ENCODE measurements around the gene DGCR2.
"Not testable (repeated sequence)": the region's sequence is repeated elsewhere in the genome, so short reads cannot be mapped to it uniquely, and the experiment has no call there.

Gene DGCR2

DNA sequence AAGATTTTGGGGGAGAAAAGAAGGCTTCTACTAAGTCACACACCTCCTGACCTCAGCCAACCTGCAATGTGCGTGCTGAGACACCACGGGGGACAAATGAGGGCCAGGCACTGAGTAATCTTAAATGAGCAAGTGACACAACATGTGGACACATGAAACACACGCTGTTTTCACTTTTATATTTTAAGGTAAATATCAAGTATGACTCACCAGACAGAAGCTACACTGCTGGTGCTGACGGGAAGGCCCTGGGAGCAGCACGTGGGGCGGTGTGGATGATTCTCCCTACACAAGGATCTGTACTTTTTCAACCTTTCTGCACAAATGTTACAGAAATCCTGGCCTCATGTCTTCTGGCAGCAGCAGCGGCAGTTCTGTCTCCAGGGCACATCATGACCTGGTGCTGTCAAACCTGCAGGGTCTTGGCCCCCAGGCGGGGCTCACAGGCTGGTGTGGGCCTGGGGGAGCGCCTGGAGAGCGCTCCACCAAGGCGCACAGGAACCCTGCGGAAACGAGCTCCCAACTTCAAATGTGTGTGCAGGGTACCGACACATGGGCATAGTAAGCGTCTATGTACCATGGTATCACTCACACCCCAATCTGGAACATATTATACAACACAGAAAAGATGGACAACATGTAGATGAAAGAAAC, 61.7 kb downstream of the DGCR2 start:
- DNase-seq (ENCODE audit: low read depth in 2 of 2) = no peak

DNA sequence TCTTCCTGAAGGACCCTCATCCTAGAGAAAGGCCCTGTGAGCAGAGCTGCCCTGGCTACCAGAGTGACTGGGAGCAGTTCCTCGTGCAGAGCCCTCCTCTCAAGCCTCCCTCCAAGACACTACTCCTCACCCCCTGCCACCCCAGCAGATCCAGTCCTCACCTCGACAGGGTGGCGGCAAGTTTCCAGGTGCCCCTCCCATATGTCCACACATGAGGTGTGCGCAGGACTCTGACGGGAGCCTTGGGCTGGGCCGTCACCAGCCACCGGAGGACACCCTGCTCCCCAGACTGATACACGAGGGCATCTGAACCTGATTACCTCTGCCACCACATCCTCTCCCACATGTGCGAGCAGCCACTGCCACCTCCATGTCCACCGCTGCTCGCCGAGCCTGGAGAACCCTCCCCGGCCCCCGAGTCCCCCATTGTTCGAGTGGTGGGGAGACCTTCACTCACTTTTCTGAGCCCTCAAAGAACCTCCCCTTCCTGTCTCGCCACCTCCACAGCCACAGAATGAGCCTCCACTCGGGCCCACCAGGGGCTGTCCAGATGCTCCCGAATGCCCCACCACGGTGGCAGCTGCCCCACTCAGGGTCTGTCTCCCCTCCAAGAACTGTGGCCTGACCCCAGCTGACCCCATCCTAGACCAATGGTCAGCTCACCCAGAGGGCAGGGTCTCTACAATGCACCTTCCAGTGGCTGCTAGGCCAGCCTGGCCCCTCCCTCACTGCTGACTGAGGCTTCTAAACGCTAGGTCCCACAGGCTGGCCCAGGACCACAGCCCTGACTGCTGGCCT, 62.5 kb downstream of the DGCR2 start:
- DNase-seq (ENCODE audit: low read depth in 2 of 2) = no peak

DNA sequence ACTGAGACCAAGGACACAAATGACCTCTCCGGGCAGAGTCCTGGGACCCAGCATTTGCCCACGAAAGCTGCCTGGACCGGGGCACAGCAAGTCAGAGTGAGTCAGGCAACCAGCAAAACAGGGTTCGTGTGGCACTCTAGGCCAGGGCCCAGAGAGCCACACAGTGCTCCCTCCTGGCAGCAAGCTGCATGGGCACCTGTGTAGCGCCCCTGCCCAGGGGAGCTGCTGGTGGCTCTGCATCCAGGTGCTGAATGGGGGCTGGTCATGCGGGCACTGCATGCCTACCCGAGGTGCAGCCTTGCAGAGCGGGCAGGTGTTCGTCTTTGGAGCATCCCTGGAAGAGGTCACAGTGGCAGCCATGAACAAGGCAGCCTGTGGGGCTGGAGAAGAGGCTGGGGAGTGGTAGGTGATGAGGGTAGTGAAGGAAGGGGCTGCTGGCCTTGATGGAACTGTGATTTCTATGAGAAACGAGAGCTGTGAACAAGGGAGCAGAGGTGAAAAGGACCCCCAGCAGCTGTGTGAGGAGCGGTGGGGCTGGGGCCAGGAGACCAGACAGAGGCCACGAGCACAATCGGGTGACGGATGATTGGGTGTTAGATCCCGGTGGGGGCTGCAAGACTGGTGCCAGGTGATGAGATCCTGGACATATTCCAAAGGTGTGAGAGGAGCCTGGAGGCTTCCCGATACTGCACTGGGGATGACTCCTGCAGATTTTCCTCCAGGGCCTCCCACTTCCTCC, 63.3 kb downstream of the DGCR2 start:
- DNase-seq (ENCODE audit: low read depth in 2 of 2) = no peak

DNA sequence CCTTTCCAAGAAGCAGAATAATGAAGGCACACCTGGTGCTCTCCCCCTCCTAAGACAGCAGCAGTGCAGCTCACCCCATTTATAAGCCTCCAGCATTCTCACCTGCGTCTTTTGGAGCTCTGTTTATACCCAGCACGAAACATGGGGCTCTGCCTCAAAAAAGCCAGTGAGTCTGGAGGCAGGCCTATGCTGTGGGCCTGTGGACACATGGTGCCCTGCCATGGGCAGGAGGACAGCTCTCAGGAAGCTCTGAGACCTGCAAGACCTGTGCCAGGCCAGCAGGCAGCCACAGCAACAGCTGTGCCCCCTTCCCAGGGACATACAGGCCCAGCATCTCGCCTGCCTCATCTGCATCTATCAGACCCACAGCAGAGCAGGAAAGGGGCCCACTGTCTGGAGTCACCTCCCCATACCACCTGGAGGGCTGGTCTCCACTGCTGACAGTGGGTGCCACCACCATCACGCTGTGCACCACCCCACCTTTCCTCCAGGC, 64.2 kb downstream of the DGCR2 start:
- no peak for DNase-seq (ENCODE audit: low read depth in 2 of 2)

DNA sequence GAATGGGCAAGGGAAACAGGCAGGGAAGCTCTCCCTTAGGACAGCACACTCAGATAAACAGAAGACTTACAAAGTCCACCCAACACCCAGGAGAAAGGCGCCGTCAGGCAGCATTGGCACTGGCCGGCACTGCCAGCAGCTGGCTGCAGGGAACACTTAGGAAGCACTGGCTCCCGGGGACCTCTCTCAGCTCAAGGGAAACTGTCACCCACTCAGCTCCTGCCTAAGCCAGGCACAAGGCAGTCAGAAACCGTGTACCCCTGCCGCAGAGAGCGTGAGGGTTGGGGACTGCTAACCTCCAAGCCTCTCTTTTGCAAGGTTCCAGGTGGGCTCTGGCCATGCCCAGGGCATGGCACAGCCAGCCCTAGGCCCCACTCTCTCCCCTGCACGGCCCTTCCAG, 64.7 kb downstream of the DGCR2 start:
- no peak for DNase-seq (ENCODE audit: low read depth in 2 of 2)

DNA sequence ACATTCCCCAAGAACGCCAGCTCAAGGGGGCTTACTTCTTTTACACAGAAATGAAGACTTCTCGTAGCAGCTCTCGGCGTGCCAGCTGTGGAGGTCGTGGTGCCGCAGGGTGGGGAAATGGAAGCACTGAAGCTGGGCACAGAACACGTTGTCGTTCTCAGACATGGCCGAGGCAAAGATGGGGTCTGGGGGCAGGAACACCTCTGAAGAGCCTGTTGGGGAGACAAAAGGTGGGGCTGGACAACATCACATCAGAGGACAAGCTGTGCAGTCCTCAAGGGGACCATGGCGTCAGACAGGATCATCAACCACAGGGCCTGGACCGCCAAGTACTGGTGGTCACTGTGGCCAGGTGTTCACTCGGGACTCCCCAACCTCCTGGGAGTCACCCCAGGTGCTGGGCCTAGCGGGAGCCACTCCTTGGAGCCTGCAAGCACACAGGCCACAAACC, 65.2 kb downstream of the DGCR2 start:
- no peak for DNase-seq (ENCODE audit: low read depth in 2 of 2)

DNA sequence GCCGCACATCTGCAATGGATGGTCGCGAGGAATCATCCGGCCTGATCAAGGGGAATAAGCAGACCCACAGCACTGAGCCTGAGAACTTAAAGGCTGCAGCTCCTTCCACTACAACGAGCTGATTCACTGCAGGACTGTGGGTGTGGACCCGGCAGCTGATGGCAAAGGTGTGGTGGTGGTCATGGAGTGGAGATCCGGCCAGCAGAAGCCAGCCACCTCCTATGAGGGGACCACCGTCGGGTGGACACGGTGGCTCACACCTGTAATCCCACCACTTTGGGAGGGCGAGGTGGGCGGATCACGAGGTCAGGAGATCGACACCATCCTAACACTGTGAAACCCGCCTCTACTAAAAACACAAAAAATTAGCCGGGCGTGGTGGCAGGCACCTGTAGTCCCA, 66.4 kb downstream of the DGCR2 start:
- no peak for DNase-seq (ENCODE audit: low read depth in 2 of 2)

DNA sequence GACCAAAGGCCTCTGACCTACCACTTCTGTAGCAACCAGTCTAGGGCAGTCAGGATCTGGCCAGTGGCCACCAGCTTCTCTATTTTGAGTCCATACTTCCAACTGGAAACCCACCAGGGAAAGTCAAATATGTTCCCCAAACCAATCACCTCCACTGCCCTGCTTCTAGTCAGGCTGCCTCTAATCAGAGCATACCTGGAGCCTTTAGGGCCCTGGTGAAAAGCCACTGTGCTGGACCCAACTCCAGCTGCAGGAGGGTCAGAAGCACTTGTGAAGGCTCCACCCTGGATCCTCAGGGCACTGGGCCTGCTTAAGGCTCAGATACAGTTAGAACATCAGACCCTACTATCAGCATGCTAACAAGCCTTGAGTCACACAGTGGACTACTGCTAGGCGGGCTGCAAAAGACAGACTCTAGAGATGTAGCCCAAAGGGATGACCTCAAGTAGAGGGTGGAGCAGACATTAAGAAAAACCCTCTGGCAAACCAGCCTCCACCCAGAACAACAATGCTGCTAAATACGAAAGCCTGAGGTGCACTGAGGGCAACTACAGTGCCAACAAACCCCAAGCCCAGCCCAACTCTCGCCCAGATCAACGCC, 69.2 kb downstream of the DGCR2 start:
- no peak for DNase-seq (ENCODE audit: low read depth in 2 of 2)

DNA sequence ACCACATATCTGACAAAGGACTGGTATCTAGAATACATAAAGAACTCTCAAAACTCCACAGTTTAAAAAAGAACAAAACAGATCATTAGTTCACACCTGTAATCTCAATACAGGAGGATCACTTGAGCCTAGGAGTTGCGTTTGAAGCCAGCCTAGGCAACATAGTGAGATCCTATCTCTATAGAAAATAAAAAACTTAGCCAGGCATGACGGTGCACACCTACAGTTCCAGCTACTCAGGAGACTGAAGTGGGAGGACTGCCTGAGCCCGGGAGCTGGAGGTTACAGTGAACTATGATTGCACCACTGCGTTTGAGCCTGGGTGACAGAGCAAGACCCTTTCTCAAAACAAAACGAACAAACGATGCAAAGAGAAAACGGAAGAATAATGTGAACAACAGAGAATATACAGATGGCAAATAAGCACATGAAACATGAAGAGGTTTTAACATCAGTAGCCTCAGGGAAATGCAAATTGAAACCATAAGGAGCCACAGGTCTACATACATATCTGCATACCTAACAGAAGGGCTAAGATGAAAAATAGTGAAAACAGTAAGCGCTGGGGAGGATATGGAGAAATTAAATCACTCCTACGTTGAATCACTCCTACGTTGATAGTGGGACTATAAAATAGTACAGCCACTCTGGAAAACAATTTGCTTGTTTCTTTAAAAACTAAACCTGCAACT, 70.7 kb downstream of the DGCR2 start:
- DNase-seq (ENCODE audit: low read depth in 2 of 2) = no peak

DNA sequence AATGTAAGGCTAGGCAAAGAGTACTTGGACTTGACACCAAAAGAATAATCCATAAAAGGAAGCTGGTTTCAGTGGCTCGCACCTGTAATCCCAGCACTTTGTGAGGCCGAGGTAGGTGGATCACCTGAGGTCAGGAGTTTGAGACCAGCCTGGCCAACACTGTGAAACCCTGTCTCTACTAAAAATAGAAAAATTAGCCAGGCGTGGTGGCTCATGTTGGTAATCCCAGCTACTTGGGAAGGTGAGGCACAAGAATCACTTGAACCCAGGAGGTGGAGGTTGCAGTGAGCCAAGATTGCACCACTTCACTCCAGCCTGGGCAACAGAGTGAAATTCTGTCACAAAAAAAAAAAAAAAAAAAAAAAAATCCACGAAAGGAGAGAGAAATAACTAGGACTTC, 71.4 kb downstream of the DGCR2 start:
- not testable (repeated sequence) for DNase-seq (ENCODE audit: low read depth in 2 of 2)

DNA sequence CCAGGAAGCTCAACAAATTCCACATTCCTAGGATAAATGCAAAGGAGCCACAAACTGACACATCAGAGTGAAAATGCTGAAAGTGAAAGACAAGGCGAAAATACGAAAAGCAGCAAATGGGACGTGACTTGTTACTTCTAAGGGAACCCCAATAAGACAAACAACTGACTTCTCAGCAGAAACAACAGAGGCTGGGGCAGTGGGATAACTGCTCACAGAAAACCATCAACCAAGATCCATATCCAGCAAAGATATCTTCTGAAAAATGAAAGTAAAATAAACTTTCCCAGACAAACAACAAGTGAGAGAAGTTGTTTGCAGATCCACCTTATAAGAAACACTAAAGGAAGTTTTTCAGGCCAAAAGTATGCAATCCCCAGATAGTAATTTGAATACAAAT, 72.1 kb downstream of the DGCR2 start:
- no peak for DNase-seq (ENCODE audit: low read depth in 2 of 2)

DNA sequence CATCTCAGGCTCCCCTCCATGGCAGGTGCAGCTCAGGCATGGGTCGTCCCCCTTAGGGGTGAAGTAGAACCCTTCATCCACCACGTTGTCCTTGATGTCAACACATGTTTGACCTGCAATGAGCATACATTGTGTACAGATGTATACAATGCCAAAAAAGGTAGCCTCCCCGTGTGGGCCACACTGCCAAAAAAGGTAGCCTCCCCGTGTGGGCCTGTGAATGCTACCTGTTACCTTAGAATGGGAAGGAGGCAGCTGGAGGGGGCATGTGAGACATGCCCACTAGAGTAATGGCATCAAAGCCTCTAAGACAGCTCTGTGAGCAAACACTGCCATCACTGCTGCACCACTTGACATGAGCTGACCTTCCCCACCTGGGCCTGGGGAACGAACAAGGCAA, 73.7 kb downstream of the DGCR2 start:
- no peak for DNase-seq (ENCODE audit: low read depth in 2 of 2)

DNA sequence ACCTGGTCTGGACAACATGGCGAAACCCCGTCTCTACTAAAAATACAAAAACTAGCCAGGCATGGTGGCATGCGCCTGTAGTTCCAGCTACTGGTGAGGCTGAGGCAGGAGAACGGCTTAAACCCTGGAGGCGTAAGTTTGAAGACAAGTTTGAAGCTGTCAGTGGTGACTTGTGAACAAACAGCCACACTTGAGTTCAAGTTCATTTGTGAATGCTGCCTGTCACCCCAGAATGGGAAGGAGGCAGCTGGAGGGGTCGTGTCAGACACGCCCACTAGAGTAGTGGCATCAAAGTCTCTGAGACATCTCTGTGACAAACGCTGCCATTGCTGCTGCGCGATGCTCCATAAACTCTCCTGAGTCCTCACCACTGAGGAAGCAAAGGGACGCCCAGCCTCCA, 74.2 kb downstream of the DGCR2 start:
- no peak for DNase-seq (ENCODE audit: low read depth in 2 of 2)

DNA sequence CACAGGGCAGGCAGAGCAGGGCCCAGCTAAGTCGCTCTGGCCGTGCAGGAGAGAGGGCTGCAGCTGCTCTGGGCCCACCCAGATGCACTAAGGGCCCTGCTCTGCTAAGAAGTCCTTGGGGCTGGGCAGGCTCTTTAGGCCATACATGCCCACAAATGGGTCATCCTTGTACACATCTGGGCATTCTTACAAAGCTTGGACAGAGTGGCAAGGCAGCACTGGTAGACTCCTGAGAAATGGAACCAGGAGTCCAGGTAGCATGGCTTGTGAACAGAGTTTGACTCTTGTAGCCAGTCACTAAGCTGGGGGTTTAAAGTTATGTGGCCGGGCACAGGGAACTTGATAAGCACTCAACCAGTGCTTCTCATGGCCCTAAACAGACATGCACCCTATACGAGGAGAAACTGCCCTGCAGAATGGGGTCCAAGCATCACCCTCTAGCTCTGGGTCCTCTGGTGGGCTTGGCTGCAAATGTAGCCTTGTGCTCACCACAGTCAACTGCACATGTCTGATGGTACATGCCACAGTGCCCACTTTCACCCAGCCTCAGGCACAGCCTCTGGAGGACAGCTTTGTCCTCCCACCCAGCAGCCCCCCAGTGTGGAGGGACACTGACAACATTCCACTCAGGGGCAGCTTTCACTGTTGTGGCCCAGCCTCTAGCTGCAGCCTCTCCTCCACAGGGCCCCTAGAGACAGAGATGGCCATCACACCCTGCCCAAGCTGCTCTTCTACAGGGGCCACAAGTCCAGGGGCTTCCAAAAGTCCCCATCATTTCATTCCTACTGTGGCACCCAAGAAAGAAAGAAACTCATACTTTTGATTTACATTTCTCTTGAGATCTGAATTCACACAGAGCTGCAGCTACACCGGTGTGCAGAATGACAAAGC, 75.2 kb downstream of the DGCR2 start:
- DNase-seq (ENCODE audit: low read depth in 2 of 2) = no peak

DNA sequence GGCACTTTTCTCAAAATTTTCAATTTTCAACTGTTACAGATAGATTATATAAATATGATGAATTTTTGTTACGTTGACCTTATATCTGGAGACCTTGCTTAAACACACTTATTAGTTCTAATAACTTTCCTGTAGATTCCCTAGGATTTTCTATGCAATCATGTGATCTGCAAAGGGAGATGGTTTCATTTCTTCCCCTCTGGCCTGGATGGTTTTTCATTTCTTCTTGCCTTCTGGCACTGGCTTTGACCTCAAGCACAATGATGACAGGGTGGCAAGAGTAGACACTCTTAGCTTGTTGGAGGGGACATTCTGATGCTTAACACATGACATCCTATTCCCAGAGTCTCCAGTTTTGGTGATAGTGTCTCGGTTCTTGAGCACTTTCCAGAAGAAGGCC, 75.9 kb downstream of the DGCR2 start:
- DNase-seq (ENCODE audit: low read depth in 2 of 2) = no peak

DNA sequence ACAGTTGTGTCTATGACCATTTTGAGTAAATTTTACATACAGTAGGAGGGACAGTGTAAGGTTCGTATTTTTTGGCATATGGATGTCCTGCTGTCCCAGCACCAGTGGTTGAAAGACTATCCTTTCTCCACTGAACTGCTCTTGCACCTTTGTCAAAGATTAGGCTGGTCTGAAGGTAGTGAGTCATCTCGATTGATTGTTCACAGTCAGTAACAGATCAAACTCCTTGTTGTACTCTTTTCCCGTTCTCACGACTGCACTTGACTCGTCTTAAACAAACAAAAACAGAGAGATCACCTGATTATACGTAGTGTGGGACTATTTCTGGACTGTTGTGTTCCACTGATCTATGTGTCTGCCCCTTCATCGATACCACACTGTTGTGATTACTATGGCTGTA, 77.1 kb downstream of the DGCR2 start:
- DNase-seq (ENCODE audit: low read depth in 2 of 2) = no peak

DNA sequence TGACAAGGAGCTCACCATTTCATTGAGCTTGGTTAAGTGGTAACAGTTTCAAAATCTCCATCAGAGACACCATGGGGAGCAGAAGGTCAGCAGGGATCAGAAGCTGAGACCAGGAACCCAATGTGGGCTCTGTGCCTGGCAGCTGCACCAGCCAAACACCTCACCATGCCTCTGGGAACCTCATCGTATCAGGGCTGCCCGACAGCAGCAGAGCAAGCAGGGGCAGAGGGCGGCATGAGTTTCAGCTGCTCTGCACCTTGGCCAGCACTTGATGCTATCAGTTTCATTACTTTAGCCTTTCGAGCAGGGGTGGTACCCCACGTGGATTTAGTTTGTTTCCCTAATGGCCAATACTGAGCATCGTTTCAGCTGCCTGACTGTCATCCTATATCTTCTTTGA, 77.8 kb downstream of the DGCR2 start:
- no peak for DNase-seq (ENCODE audit: low read depth in 2 of 2)

DNA sequence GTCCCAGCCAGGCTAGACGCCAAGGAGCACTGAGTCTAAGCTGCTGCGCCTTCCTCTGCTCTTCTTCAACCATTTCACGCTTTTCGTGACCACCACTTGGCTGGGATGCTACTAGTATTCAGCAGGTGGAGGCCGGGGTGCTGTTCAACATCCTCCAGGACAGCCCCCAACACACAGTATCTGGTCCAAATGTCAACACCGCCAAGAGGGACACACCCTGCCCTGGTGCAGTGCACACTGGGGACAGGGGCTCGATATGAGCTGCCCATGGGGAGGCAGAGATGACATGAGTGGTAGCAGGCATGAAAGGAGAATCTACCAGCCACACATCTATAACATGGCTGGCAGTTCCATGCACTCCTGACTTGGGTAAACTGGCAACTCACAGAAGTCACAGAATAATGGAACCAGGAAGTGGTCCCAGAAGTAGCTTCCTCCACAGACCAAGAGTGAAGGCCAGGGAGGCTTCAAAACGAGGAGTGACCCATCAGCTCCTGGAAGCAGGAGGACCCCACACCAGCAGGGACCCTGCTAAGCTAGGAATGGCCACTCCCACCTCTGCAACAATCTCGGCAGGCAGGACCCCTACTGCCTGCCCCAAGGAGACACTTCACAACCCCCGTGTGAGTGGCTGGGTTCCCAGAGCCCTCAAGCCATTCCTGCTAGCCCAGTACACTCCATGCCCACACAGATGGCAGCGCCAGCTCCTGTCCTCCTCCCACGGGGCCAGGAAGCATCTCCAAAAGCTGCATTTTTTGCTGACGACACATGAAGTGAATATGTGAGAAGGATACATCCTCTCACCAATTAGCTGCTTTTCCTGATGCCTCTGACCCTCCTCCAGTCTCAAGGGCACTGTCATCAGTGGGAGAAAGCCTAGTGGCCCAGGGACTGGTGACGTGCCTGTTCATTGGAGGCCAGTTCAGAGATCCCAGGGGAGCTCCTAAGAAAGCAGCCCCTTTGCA, 78.8 kb downstream of the DGCR2 start:
- DNase-seq (ENCODE audit: low read depth in 2 of 2) = no peak

Measured in activated CD4-positive, alpha-beta T cell treated with anti-CD3 and anti-CD28 coated beads for 24 hours (primary cell).